ENCODE results near the gene MAP4K1. TPM values are rescaled to one million over a fixed set of nuclear protein-coding genes. Genes with fewer than 3 reads are reported as not detected.

MAP4K1 gene
- total RNA-seq, 4 donors from 2014 or later: 0.68 to 2.8 (median 1.8) TPM

DNA sequence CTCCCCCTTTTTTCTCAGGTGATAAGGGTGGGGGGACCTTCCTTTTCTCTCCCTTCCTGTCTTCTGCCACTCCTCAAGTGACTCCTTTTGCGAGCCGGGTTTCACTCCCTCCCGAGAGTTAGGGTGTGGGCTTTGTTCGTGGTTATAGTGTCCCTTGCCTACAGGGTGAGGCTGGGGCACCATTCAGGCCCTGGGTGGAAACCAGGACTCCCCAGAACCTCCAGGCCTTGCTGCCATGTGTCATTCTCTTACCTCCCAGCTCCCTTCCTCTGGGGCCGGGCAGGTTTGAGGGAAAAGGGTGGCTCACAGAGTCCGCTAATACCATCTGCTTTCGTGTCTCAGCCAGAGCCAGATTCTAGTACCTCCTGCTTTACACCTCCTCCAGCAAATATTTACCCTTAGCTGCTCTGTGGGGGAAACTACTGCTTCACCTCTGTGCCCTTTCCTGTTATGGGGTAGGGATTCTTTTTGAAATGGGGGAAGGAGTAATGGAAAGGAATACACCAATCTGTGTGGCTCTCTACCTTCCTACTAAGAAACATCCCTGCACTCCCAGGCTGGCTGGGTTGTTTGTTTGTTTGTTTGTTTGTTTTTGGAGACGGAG lies 32.5 kb upstream of the MAP4K1 start:
- Histone ChIP-seq H3K27ac (peak overlapping the region; percentile 96), H3K36me3 (no peaks in the 10 kb centered on the region), H3K4me3 (peak overlapping the region; percentile 94), H3K9me3 (no peaks in the 10 kb centered on the region), H3K27me3 (no peaks in the 10 kb centered on the region), H3K4me1 (peaks cover 76% of the 10 kb centered on the region)
- TF ChIP-seq POLR2AphosphoS5 (IDR thresholded peaks at IDR 0.05): peak in 1 of 3 donors; percentile 32
- TF ChIP-seq, protein P1, sequence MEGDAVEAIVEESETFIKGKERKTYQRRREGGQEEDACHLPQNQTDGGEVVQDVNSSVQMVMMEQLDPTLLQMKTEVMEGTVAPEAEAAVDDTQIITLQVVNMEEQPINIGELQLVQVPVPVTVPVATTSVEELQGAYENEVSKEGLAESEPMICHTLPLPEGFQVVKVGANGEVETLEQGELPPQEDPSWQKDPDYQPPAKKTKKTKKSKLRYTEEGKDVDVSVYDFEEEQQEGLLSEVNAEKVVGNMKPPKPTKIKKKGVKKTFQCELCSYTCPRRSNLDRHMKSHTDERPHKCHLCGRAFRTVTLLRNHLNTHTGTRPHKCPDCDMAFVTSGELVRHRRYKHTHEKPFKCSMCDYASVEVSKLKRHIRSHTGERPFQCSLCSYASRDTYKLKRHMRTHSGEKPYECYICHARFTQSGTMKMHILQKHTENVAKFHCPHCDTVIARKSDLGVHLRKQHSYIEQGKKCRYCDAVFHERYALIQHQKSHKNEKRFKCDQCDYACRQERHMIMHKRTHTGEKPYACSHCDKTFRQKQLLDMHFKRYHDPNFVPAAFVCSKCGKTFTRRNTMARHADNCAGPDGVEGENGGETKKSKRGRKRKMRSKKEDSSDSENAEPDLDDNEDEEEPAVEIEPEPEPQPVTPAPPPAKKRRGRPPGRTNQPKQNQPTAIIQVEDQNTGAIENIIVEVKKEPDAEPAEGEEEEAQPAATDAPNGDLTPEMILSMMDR (IDR thresholded peaks at IDR 0.05): no peak
- WGBS: 26% methylated on average over 8 of the region's 8 CpGs
- no peak for DNase-seq (ENCODE audit: low spot score in 2 of 2)

DNA sequence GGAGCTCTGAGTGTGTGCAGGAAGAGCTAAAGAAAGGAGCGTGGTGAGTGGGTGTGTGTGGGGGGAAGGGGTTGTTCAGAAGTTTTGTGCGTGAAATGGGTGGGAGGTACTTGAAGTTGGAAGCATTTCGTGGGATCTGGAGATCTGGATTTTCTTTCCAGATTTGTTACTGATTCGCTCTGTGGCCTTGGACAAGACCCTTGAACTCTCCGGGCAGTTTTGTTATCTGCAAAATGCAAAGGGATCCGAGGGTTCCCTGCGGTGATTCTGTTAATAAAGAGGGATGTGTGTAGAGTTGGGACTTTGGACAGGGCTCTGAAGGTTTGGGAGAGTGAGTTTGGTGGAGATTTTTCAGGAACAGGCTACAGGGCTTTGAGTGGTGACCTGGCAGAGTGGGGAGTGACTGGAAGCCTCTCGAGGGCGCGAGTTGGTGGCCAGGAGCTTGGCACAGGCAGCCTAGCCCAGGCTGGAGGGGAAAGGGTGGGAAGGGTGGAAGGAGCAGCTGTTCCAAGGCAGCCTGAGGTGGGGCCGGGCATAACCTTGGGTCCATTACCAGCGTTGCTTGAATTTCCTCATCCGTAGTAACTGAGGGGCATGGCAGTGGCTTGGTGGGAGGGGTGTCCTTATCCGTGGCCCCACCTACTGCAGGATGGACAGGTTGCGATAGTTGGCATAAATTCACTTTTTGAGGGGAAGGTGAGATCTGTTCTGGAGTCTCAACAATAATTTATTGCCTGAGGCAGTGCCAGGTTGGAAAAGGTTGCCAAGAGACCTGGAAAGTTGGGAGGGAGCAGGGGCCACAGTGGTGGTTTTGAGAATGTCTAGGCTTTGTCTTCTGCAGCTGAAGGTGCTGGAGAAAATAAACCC lies 31.8 kb upstream of the MAP4K1 start:
- peak overlapping the region; percentile 94 for H3K4me3 ChIP-seq
- no peak for DNase-seq (ENCODE audit: low spot score in 2 of 2)
- H3K9me3 ChIP-seq: no peaks in the 10 kb centered on the region
- TF ChIP-seq POLR2A (IDR thresholded peaks at IDR 0.05) (no peak), POLR2AphosphoS5 (IDR thresholded peaks at IDR 0.05) (no peak), EP300 (IDR thresholded peaks at IDR 0.05) (no peak)
- TF ChIP-seq, protein P1 (IDR thresholded peaks at IDR 0.05): no peak
- WGBS: 10% methylated on average over 15 of the region's 15 CpGs
- peaks cover 69% of the 10 kb centered on the region for H3K4me1 ChIP-seq
- H3K27me3 ChIP-seq: no peaks in the 10 kb centered on the region
- peak overlapping the region; percentile 96 for H3K27ac ChIP-seq
- H3K36me3 ChIP-seq: no peaks in the 10 kb centered on the region

DNA sequence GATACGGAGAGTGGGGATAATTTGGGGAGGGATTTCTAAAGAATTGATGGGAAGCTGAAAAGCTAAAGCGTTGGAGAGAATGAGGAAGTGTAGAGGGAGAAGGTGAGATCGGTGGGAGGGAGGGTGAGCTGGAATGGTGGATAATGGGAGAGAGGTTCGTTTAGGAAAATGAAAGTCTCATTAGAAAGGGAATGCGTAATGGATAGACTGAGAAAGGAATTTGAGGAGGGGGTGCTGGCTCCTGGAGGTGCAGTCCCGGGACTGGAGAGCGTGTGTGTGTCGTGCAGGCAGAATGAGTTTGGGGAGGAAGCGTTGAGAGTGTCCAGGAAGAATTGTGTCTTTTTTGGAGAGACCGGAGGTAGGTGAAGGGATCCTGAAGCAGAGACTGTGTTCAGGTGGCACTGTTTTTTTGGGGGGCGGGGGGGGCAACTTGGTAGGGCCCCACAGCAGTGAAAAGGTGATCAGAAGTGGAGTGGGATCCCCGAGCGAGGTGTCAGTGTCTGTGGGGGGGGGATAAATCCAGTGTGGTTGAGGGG lies 31.1 kb upstream of the MAP4K1 start:
- no peak for DNase-seq (ENCODE audit: low spot score in 2 of 2)
- H3K4me1 ChIP-seq: peaks cover 62% of the 10 kb centered on the region
- peak overlapping the region; percentile 96 for H3K27ac ChIP-seq
- under 1% methylated on average over 13 of the region's 13 CpGs for WGBS
- no peaks in the 10 kb centered on the region for H3K36me3 ChIP-seq
- H3K9me3 ChIP-seq: no peaks in the 10 kb centered on the region
- TF ChIP-seq, protein P1 (IDR thresholded peaks at IDR 0.05): no peak
- TF ChIP-seq POLR2AphosphoS5 (IDR thresholded peaks at IDR 0.05) (no peak), EP300 (IDR thresholded peaks at IDR 0.05) (no peak), POLR2A (IDR thresholded peaks at IDR 0.05) (no peak)
- no peaks in the 10 kb centered on the region for H3K27me3 ChIP-seq
- H3K4me3 ChIP-seq: peak overlapping the region; percentile 94

DNA sequence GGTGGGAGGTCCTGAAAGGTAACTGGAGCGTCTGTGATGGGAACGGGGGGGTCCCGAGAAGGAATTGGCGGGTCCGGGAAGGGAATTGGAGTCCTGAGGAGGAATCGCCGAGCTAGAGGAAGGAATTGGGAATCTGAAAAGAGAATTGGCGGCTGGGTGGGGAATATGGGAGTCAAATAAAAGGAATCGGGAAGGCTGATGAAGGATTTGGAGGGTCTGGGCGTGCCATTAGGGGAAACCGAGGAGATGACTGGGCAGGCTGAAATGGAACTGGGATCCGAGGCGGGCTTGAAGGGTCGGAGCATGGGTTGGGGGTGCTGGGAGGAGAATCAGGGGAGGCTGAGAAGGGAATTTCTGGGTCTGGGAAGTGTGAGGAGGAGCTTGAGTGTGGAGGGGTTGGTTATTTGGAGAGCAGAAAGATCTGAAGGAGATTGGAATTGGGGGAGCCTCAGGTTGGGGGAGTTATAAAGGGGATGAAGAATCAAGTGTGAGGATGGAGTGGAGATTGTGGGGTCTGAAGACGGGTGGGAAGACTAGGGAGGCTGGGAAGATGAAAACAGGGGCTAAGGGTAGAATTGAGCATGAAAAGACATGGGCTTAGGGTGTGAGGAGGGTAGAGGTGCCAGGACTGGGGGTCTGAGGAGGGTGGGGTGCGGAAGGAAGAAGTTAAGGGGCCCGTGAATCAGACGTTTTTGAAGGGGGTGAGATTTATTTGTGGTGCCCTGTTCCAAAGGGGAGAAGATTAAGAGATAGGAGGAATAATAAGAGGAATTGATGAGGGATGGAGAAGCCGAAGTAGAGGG lies 30.4 kb upstream of the MAP4K1 start:
- TF ChIP-seq EP300 (IDR thresholded peaks at IDR 0.05) (no peak), POLR2AphosphoS5 (IDR thresholded peaks at IDR 0.05) (no peak), POLR2A (IDR thresholded peaks at IDR 0.05) (no peak)
- TF ChIP-seq, protein P1 (IDR thresholded peaks at IDR 0.05): no peak
- no peak for DNase-seq (ENCODE audit: low spot score in 2 of 2)
- H3K27ac ChIP-seq: peak overlapping the region; percentile 96
- no peaks in the 10 kb centered on the region for H3K36me3 ChIP-seq
- H3K4me1 ChIP-seq: peaks cover 55% of the 10 kb centered on the region
- H3K27me3 ChIP-seq: no peaks in the 10 kb centered on the region
- peak overlapping the region; percentile 94 for H3K4me3 ChIP-seq
- H3K9me3 ChIP-seq: no peaks in the 10 kb centered on the region
- WGBS: under 1% methylated on average over 19 of the region's 19 CpGs

Measured in suprapubic skin (tissue), 4 donors.